Pancreas (tissue), 10 donors: Measurements from ENCODE around the gene ZNF462. TPM values are rescaled to one million over a fixed set of nuclear protein-coding genes. Genes with fewer than 3 reads are reported as not detected.

Experiments used
- ATAC-seq, 4 donors: fragments of 200-7000 bp; cut with Tn5 transposase; one replicate each; pipeline versions ENCODE4 v1.8.0 to v1.9.1; 2020; ENCODE audit warnings: mild to moderate bottlenecking in 4 of 4, moderate library complexity in 4 of 4
- DNase-seq, 6 donors: peaks; one replicate each; pipeline ENCODE4 v3.0.0-alpha.2; 2020
- FAIRE-seq: peaks from 2 replicates; lab custom pipeline; 2012; peaks lifted over from hg19 to GRCh38; lab: Jason Lieb, UNC
- H3K27ac ChIP-seq, 4 donors: fragments of 200-600 bp; sonication (generic); 1 replicate in 3 of 4; 2 replicates in 1 of 4; pipeline versions ENCODE4 v1.5.0 to v1.8.0; 2020
- H3K27me3 ChIP-seq, 4 donors: fragments of 200-600 bp; one replicate each; pipeline ENCODE4 v1.8.0; 2021
- H3K36me3 ChIP-seq, 3 donors: fragments of 200-600 bp; sonication (generic) in 1 of 3; one replicate each; pipeline versions ENCODE4 v1.5.0 to v1.8.0; 2020 to 2021
- H3K4me1 ChIP-seq, 3 donors: fragments of 200-600 bp; one replicate each; pipeline ENCODE4 v1.8.0; 2021
- H3K4me3 ChIP-seq, 4 donors: fragments of 200-600 bp; sonication (generic) in 2 of 4; one replicate each; pipeline versions ENCODE4 v1.5.0 to v1.8.0; 2020 to 2021
- H3K9me3 ChIP-seq, 4 donors: fragments of 200-600 bp; one replicate each; pipeline ENCODE4 v1.8.0; 2021
- WGBS, 2 donors: extraction: QIAGEN DNeasy Blood & Tissue Kit; methylation state at CpG; one replicate each; pipeline ENCODE4 v1.1.7; 2013; 5-methylcytosine and 5-hydroxymethylcytosine counted together
- intact Hi-C, 3 donors: fragments of 100-400 bp; cut with DNase I; formaldehyde crosslinking; loops; one replicate each; pipeline versions ENCODE4 v1.11.1 to v1.14.2; 2022
- polyA plus RNA-seq, 2 donors: library from polyadenylated mRNA; stranded (reverse); fragments of 200-250 nt; gene quantifications; one replicate each; pipeline ENCODE4 v1.2.3, GENCODE V29; 2013
- total RNA-seq, 6 donors: library from RNA; stranded (reverse); fragmentation: NEBNext Ultra II Directional in 4 of 6; extraction: Animal tissue kit (Norgen Biotek cat#: 25700) in 4 of 6; gene quantifications; one replicate each; pipeline versions ENCODE4 v1.2.1 to v1.2.4, GENCODE V29; 2021 to 2023
- TF ChIP-seq, protein P1 (sequence below), 4 donors: fragments of 200-600 bp; sonication (generic) in 3 of 4; IDR thresholded peaks; one replicate each; pipeline versions ENCODE4 v1.5.0 to v1.8.0; 2021; ENCODE audit warnings: antibody characterized with exemption in 4 of 4
- donor health status: healthy with polysubstance abuse.
- donor health status: DM: no; HTN: no; CAD: no; lungs with moderate emphysema.
- donor health status: DM: no; HTN: no; CAD: no.
- donor health status: control.
- donor health status: control.
- donor health status: Bipolar disorder and iron deficiency.
- donor health status: DM: yes; HTN: yes; CAD: no.
- donor health status: DM: no; HTN: no; CAD: no.
- donor health status: DM: no; HTN: no; CAD: no.
- donor health status: DM: yes; HTN: yes; CAD: no.

The ZNF462 gene
- total and polyA plus RNA-seq, 8 donors = 1.6 to 12.6 (median 3.7) TPM

DNA sequence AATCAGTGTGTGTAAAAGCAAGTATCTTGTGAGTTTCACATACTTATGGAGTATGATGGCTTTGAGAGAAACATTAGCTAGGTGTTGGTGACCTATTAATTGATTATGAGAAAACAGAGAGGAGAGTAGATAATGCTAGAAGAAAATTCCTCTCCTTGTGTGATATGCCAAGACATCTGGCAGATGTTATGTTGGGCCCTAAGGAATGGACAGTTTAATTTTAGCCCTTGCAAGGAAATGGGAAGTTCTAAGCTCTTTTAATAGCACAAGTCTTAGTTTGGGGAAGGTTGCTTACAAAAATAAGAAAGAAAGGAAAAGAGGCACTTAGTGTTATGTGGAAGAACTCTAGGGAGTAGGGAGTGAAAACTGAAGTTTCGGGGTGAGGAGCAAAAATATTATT is 5.1 kb downstream of the ZNF462 start:
- intact Hi-C loops = no loop called here
- Histone ChIP-seq H3K4me1 (peaks cover 0 to 10% (median 0%) of the 10 kb centered on the region in 3 donors), H3K9me3 (no peaks in the 10 kb centered on the region), H3K4me3 (no peak overlapping the region), H3K36me3 (no peaks in the 10 kb centered on the region), H3K27ac (no peak overlapping the region), H3K27me3 (no peaks in the 10 kb centered on the region)
- 82 to 84% methylated on average over 1 of the region's 1 CpG for WGBS, 2 donors
- ATAC-seq = no peak
- FAIRE-seq = no peak
- DNase-seq = no peak
- TF ChIP-seq, protein P1, sequence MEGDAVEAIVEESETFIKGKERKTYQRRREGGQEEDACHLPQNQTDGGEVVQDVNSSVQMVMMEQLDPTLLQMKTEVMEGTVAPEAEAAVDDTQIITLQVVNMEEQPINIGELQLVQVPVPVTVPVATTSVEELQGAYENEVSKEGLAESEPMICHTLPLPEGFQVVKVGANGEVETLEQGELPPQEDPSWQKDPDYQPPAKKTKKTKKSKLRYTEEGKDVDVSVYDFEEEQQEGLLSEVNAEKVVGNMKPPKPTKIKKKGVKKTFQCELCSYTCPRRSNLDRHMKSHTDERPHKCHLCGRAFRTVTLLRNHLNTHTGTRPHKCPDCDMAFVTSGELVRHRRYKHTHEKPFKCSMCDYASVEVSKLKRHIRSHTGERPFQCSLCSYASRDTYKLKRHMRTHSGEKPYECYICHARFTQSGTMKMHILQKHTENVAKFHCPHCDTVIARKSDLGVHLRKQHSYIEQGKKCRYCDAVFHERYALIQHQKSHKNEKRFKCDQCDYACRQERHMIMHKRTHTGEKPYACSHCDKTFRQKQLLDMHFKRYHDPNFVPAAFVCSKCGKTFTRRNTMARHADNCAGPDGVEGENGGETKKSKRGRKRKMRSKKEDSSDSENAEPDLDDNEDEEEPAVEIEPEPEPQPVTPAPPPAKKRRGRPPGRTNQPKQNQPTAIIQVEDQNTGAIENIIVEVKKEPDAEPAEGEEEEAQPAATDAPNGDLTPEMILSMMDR (IDR thresholded peaks at IDR 0.05) = no peak

DNA sequence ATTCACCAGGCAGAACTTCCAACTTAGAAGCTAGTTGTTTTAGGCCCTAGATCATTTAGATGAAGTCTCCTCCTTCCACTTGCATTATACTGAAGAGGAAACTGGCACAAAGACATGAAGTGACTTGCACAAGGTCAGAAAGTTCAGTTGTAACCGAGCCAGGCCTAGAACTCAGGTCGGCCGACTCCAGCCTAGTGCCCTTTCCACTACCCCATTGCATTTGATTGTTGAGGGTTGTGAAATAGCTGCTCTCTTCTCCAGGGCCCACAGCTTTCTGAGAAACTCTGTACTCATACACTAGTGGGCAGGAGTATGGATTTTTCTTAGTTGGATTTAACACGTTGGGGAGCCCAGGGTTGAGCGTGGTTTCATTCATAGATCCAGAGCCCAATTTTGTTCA is 5.6 kb downstream of the ZNF462 start:
- no peak overlapping the region for H3K4me3 ChIP-seq
- FAIRE-seq = no peak
- DNase-seq = no peak
- no peaks in the 10 kb centered on the region for H3K36me3 ChIP-seq
- peaks cover 0 to 10% (median 0%) of the 10 kb centered on the region in 3 donors for H3K4me1 ChIP-seq
- TF ChIP-seq, protein P1 (IDR thresholded peaks at IDR 0.05) = no peak
- intact Hi-C loops = no loop called here
- H3K27me3 ChIP-seq = no peaks in the 10 kb centered on the region
- no peak overlapping the region for H3K27ac ChIP-seq
- WGBS, 2 donors = 51 to 53% methylated on average over 5 of the region's 5 CpGs
- peak in 2 of 4 donors; percentile 9 to 36 for ATAC-seq
- H3K9me3 ChIP-seq = no peaks in the 10 kb centered on the region

DNA sequence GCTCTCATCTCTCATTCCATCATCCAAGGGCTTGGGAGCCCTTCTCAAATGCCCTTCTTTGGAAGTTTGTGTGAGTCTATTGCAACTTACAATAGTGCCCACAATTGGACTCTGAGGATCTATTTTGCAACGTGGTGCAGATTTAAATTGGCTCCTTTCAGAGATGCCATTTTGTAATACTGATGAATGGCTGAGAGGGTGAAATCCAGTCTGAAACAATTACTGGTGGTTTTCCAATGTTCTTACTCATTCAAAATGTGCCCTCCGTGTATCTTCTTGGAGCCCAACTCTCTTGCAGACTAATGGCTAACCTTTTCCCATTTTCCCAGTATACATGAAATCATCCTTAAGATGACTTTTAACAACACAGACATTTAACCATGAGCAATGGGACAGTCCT is 6.1 kb downstream of the ZNF462 start:
- no peaks in the 10 kb centered on the region for H3K36me3 ChIP-seq
- no peak for DNase-seq
- H3K9me3 ChIP-seq = no peaks in the 10 kb centered on the region
- intact Hi-C loops = no loop called here
- no peak overlapping the region for H3K4me3 ChIP-seq
- peak in 1 of 4 donors; percentile 4 for ATAC-seq
- no peaks in the 10 kb centered on the region for H3K27me3 ChIP-seq
- H3K27ac ChIP-seq = peak overlapping the region in 1 of 4 donors; percentile 43
- WGBS, 2 donors = 54 to 59% methylated on average over 2 of the region's 2 CpGs
- no peak for FAIRE-seq
- H3K4me1 ChIP-seq = peaks cover 0 to 10% (median 0%) of the 10 kb centered on the region in 3 donors
- TF ChIP-seq, protein P1 (IDR thresholded peaks at IDR 0.05) = no peak

DNA sequence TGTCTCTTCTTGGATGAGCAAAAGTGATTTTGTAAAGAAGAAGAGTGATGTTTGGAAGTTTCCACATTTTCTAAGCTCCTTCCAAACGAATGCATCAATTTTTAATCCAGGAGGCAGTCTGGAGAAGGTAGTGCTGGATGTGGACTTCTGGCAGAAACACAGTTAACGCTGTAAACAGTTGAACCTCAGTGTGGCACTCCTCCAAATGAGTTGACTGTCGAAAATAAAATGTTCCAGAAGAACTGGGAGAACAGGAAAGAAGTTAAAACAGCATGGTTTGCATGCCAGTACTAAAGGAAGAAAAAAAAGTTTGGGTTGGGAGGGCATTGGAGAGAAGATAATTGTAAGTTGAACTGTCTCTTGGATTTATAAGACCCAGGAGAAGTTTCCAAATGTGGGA is 6.5 kb downstream of the ZNF462 start:
- FAIRE-seq (no peak), DNase-seq (no peak), ATAC-seq (peak in 3 of 4 donors; percentile 23 to 62 (median 29))
- Histone ChIP-seq H3K27ac (peak overlapping the region in 2 of 4 donors; percentile 24 to 43), H3K9me3 (no peaks in the 10 kb centered on the region), H3K4me1 (peaks cover 0 to 10% (median 0%) of the 10 kb centered on the region in 3 donors), H3K36me3 (no peaks in the 10 kb centered on the region), H3K4me3 (no peak overlapping the region), H3K27me3 (no peaks in the 10 kb centered on the region)
- intact Hi-C loops = no loop called here
- TF ChIP-seq, protein P1 (IDR thresholded peaks at IDR 0.05) = no peak
- WGBS, 2 donors = 31% methylated on average over 3 of the region's 3 CpGs

DNA sequence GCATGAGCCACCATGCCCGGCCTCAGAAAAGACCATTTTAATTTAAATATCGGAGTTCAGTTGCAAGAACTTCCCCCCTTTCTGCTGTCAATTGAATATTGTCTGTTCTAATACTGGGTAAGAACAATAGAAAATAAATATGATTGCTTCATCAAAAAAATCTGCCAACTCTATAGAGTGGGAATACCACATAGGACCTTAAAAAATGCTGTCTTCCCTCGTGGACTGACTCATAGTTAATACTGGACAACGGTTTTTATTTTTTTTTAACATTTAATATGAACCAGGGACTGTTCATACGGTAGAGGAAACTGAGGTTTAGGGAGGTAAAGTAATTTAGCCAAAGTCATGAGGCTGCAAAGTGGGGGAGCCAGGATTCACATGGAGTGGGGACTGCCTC is 9.7 kb downstream of the ZNF462 start:
- no peaks in the 10 kb centered on the region for H3K36me3 ChIP-seq
- WGBS, 2 donors = 90 to 92% methylated on average over 5 of the region's 5 CpGs
- peaks cover 0 to 4% (median 0%) of the 10 kb centered on the region in 3 donors for H3K4me1 ChIP-seq
- ATAC-seq (no peak), DNase-seq (no peak), FAIRE-seq (no peak)
- intact Hi-C loops = no loop called here
- H3K9me3 ChIP-seq = no peaks in the 10 kb centered on the region
- H3K27me3 ChIP-seq = no peaks in the 10 kb centered on the region
- TF ChIP-seq, protein P1 (IDR thresholded peaks at IDR 0.05) = no peak
- H3K4me3 ChIP-seq = no peak overlapping the region
- no peak overlapping the region for H3K27ac ChIP-seq
